Breast epithelium (tissue), 3 donors: Measurements from ENCODE around the gene CLDN2.
"Not testable (repeated sequence)": the region's sequence is repeated elsewhere in the genome, so short reads cannot be mapped to it uniquely, and the experiment has no call there.

Source experiments
- CTCF ChIP-seq, 3 donors: fragments of 450-650 bp; IDR thresholded peaks; one replicate each; pipeline ENCODE4 v1.5.1; 2016 to 2017; ENCODE audit warnings: antibody characterized with exemption in 3 of 3, mild to moderate bottlenecking in 3 of 3, moderate library complexity in 3 of 3
- POLR2A ChIP-seq: fragments of 450-650 bp; IDR thresholded peaks from one replicate; pipeline ENCODE4 v1.6.1; 2016; ENCODE audit warnings: antibody characterized with exemption, mild to moderate bottlenecking, moderate library complexity
- POLR2AphosphoS5 ChIP-seq, 3 donors: sonication (generic); formaldehyde crosslinking; IDR thresholded peaks; one replicate each; pipeline ENCODE4 v1.6.1; 2017; ENCODE audit warnings: antibody characterized with exemption in 3 of 3

DNA sequence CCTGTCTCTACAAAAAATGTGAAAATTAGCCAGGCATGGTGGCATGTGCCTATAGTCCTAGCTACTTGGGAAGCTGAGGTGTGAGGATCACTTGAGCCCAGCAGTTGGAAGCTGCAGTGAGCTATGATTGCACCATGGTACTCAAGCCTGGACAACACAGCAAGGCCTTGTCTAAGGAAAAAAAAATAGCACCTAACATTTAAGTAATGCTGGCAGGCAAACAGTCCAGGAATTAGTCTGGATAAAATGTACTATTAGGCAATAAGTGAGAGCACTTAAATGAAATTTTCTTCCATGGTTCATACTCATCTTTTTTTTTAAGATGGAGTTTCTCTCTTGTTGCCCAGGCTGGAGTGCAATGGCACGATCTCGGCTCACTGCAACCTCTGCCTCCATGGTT is 47.4 kb upstream of the CLDN2 start:
- not testable (repeated sequence) for TF ChIP-seq POLR2A; CTCF (IDR thresholded peaks at IDR 0.05); POLR2AphosphoS5 (IDR thresholded peaks at IDR 0.05)
